Tibial nerve (tissue), 4 donors: ENCODE results near the gene RPAIN.

Experiments
- EP300 ChIP-seq, 2 donors: sonication (generic); formaldehyde crosslinking; IDR thresholded peaks; one replicate each; pipeline ENCODE4 v1.6.1; 2017; ENCODE audit warnings: antibody characterized with exemption in 2 of 2, mild to moderate bottlenecking in 1 of 2
- POLR2A ChIP-seq, 2 donors: fragments of 450-650 bp; IDR thresholded peaks; one replicate each; pipeline ENCODE4 v1.6.1; 2017; ENCODE audit warnings: antibody characterized with exemption in 2 of 2, mild to moderate bottlenecking in 2 of 2, moderate library complexity in 2 of 2
- TF ChIP-seq, protein P1 (sequence below), 5 experiments: fragments of 200-600 bp in 3 of 5; fragments of 450-650 bp in 2 of 5; sonication (generic) in 3 of 5; IDR thresholded peaks; one replicate each; pipeline ENCODE4 v1.5.1; 2016 to 2019; ENCODE audit warnings: antibody characterized with exemption in 5 of 5, mild to moderate bottlenecking in 3 of 5, moderate library complexity in 2 of 5

DNA sequence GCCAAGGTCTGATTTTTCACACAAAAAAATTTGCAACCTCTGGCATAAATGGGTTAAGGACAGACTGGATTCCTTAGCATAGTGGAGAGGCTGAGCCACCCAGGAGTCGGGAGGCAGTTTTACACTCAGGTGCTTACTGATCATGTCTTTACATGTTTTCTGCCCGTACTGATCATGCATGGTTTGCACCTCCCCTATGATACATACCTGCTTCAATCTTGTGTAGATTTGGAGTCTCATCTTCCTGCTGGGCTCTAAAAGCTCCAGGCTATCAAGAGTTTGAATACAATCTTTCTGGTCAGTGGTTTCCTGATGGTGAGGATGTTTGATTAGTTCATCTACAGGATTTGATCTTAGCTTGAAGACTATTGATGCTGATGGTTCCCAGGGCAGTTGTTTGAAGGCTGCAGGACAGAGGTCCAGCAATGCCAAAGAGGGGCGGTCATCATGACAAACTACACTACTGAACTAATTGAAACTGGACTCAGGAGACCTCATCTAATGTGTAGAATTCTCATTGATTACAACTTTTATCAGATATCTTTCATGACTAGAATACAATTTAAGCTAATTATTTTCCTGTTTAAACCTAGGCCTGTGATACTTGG lies 12.1 kb downstream of the RPAIN start:
- TF ChIP-seq, protein P1, sequence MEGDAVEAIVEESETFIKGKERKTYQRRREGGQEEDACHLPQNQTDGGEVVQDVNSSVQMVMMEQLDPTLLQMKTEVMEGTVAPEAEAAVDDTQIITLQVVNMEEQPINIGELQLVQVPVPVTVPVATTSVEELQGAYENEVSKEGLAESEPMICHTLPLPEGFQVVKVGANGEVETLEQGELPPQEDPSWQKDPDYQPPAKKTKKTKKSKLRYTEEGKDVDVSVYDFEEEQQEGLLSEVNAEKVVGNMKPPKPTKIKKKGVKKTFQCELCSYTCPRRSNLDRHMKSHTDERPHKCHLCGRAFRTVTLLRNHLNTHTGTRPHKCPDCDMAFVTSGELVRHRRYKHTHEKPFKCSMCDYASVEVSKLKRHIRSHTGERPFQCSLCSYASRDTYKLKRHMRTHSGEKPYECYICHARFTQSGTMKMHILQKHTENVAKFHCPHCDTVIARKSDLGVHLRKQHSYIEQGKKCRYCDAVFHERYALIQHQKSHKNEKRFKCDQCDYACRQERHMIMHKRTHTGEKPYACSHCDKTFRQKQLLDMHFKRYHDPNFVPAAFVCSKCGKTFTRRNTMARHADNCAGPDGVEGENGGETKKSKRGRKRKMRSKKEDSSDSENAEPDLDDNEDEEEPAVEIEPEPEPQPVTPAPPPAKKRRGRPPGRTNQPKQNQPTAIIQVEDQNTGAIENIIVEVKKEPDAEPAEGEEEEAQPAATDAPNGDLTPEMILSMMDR (IDR thresholded peaks at IDR 0.05) = no peak
- TF ChIP-seq POLR2A (IDR thresholded peaks at IDR 0.05) (no peak), EP300 (IDR thresholded peaks at IDR 0.05) (no peak)
